ENCODE results near the gene RAB40B.

RAB40B gene

GRCh38 chr17:82648165-82648668 lies 50.3 kb downstream of the RAB40B start, which contains the start of gene WDR45B:
WDR45B (minus strand) TSS chr17:82648444; CDS start chr17:82648340, 104 bp downstream.
- peak; percentile 99 for DNase-seq

GRCh38 chr17:82647593-82648164 lies 50.8 kb downstream of the RAB40B start:
- peak; percentile 25 for DNase-seq

- DNase-seq: no peak
Measured at GRCh38 chr17:82645516-82645915, 53.0 kb downstream of the RAB40B start.

DNA sequence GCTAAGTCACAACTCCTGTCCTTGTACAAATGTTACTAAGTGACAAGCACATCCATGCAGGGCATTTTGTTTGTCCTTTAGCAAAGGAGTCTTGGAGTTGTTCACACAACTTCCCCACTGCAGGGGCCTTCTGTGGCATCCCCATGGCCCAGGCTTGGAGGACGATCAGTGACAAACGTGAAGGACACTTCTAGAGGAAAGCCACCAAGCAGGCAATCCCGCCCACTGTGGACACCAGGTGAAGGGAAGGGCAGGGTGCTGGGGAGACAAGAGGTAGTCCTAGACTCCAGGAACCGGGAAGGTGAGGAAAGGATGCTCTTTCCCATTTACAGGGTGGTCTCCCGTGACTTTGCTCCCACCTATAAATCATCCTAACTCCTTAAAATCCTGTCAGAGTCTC lies 54.4 kb downstream of the RAB40B start:
- no peak for DNase-seq

DNA sequence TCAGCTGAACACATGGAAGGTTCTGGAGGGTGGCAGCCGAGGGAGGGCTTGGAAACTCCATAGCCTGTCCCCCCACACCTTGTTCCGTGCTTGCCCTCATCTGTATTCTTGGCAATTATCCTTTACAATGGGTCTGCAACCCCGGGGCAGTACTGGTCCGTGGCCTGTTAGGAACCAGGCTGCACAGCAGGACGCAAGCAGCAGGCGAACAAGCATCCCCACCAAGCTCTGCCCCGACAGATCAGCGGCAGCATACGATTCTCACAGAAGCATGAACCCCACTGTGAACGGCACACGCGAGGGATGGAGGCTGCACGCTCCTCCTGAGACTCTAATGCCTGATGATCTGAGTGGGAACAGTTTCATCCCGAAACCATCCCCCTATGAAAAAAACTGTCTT lies 56.5 kb downstream of the RAB40B start:
- DNase-seq: no peak

DNA sequence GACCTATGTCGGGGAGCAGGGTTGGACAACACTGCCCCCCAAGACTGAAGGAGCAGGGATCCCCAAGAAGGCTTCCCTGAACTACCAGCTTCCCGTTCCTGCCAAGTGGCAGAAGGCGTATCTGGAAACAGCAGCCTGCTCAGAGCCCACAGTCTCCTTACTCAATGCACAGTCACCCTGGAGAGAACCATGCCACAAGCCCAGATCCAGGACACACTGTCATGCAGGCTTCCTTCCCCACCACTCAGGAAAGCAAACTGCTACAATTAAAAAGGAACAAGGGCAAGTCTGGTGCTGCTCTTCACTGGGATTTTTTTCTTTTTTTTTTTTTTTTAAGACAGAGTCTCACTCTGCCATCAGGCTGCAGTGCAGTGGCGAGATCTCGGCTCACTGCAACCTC lies 58.5 kb downstream of the RAB40B start:
- DNase-seq: no peak

- no peak for DNase-seq
Measured at GRCh38 chr17:82639628-82640027, 58.9 kb downstream of the RAB40B start.

GRCh38 chr17:82638183-82638773 lies 60.2 kb downstream of the RAB40B start:
- no peak for DNase-seq

GRCh38 chr17:82636626-82637598 lies 61.6 kb downstream of the RAB40B start:
- no peak for DNase-seq

DNA sequence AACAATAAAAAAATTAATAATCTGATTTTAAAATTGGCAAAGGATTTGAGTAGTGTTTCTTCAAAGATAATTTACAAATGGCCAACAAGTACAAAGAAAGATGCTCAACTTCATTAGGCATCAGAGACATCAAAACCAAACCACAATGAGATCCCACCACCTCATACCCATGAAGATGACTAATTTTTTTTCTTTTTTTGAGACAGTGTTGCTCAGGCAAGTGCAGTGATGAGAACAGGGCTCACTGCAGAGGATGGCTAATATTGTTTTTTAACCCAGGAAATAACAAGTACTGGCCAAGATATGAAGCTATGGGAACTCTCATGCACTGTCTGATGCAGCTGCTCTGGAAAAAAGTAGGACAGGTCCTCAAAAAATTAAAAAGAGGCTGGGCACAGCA lies 65.2 kb downstream of the RAB40B start:
- DNase-seq: no peak

- DNase-seq: no peak
Measured at GRCh38 chr17:82632451-82632850, 66.0 kb downstream of the RAB40B start.

GRCh38 chr17:82631544-82631943 lies 67.0 kb downstream of the RAB40B start:
- no peak for DNase-seq

DNA sequence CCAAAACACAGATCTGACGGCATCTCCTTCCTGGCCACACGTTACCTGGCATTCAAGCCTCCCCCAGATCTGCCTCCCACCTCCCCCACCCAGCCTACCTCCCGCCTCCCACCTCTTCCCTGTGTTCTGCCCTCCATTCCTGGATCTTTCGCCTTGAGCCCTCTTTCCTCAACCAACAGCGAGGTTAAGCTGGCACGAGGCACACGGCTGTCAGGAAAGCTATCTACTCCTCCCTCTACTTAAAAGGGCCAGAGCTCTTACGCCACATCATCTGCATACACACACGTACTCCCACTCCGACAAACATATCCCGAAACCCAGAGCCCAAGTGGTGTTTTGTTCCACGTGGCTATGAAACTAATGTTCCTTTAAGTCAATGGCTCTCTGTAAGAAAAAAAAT lies 68.3 kb downstream of the RAB40B start:
- no peak for DNase-seq

GRCh38 chr17:82629748-82630147 lies 68.8 kb downstream of the RAB40B start:
- no peak for DNase-seq

- no peak for DNase-seq
Measured at GRCh38 chr17:82627405-82627804, 71.1 kb downstream of the RAB40B start.

- no peak for DNase-seq
Measured at GRCh38 chr17:82623707-82624106, 74.8 kb downstream of the RAB40B start.

- no peak for DNase-seq
Measured at GRCh38 chr17:82619641-82620040, 78.9 kb downstream of the RAB40B start.

- no peak for DNase-seq
Measured at GRCh38 chr17:82619211-82619610, 79.3 kb downstream of the RAB40B start.

DNA sequence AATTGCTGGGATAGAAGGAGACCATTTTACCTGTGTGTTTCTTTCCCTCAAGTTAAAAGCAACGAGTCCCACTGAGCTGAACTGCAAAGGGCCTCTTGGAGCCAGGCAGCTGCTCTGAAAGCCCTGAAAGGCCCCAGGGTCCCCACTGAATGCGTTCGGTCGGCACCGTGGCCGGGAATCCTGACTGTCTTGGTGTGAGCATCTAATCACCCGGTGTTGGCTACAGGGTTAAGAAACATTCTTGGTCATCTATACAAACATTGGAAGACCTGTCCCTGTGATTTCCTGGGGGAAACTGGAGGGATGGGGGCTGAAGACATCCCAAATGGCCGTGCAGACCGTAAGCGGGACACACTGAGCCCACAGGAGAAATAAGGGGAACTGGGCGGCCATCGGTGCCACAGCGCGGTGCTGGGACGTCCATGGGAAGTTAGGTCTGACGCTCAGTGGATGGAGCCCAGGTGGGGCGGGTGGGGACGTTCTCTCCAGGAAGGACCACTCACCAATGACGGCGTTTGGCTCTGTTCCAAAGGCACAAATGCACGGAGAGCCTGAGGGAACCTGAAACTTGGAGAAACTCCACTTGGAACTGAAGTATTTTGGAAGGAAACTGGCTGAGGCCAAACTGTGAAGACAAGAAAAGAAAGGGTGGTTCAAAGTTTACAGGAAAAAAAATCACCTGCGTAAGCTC lies 82.3 kb downstream of the RAB40B start:
- DNase-seq: no peak

DNA sequence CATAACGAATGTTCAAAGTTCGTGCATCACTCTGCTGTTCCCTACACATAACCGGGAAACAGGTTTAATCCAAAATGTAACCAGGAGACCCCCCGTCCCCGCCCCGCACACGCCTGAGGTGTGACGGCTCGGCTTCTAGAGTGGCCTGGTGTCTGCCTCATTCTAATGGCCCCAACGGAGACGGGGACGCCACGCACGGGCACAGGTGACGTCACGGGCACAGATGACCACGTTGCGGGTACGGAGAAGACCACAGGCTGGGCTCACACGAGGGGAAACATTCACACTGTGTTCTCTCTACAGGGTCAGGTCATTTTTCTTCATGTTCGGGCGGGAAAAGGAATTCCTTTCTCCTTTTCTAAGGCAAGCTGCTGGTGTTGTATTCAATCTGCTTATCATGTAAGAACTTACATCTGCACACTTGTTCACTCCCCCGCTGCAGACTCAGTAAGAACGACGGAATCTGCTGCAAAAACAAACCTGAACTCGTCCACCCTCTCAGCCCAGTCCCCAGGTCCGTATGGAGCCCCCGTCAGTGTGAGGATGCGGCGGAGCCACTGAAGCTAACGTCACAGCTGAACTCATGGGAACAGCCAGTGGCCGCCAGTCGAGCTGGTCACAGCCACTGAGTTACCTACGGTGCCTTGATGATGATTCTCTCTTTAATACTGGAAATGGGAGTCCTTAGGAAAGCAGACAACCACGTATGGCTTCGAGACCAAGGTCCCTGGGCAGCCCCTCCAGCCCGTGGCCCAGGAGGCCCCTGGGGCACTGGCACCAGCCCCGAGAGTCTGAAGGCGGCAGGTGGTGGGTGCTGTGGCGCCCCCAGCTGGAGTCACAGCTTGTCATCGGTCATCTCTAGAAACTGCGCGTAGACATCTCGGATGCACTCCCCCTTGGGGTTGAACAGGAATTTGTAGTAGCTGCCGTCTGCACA lies 83.1 kb downstream of the RAB40B start:
- no peak for DNase-seq

DNA sequence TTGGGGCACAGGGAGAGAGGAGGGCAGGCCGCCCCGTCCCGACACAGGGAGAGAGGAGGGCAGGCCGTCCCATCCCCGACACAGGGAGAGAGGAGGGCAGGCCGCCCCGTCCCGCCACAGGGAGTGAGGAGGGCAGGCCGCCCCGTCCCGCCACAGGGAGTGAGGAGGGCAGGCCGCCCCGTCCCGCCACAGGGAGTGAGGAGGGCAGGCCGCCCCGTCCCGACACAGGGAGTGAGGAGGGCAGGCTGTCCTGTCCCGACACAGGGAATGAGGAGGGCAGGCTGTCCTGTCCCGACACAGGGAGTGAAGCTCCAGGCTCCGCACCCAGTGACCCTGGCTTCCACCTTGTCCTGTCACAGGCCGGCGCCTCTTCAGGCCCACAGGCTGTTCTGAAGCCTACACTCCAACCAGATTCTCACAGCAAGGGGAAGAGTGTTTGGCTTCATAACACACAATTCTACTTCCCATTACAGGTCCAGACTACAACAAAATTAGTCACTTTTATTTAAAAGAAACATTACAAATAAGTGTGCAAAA lies 84.3 kb downstream of the RAB40B start:
- DNase-seq: no peak
